Mucosa of rectum (tissue), 2 donors: ENCODE measurements around the gene CATSPER2.
"Not testable (repeated sequence)": the region's sequence is repeated elsewhere in the genome, so short reads cannot be mapped to it uniquely, and the experiment has no call there.

Experiments
- H3K27ac ChIP-seq, 2 donors: one replicate each; pipeline ENCODE4 v1.7.0; 2013; ENCODE audit warnings: inconsistent platforms in 2 of 2, low read depth in 2 of 2, low read length in 2 of 2
- H3K27me3 ChIP-seq, 2 donors: one replicate each; pipeline ENCODE4 v1.7.0; 2013; ENCODE audit warnings: low read length in 2 of 2; ENCODE audit not compliant: control insufficient read depth in 2 of 2, insufficient read depth in 2 of 2
- H3K36me3 ChIP-seq, 2 donors: one replicate each; pipeline ENCODE4 v1.7.0; 2013; ENCODE audit warnings: low read length in 2 of 2; ENCODE audit not compliant: control insufficient read depth in 2 of 2, insufficient read depth in 2 of 2
- H3K4me1 ChIP-seq, 2 donors: one replicate each; pipeline ENCODE4 v1.7.0; 2013; ENCODE audit warnings: low read length in 2 of 2, mild to moderate bottlenecking in 1 of 2; ENCODE audit not compliant: control insufficient read depth in 2 of 2, insufficient read depth in 2 of 2
- H3K4me3 ChIP-seq, 2 donors: one replicate each; pipeline ENCODE4 v1.7.0; 2013; ENCODE audit warnings: low read length in 2 of 2
- H3K9ac ChIP-seq, 2 donors: one replicate each; pipeline ENCODE4 v1.7.0; 2013; ENCODE audit warnings: low read length in 2 of 2, low read depth in 1 of 2, mild to moderate bottlenecking in 1 of 2
- H3K9me3 ChIP-seq, 2 donors: one replicate each; pipeline ENCODE4 v1.7.0; 2013; ENCODE audit warnings: low read length in 2 of 2; ENCODE audit not compliant: control insufficient read depth in 2 of 2
- donor health status: healthy.
- donor health status: Normal muscosa, but diverticular disease.

The CATSPER2 gene

DNA sequence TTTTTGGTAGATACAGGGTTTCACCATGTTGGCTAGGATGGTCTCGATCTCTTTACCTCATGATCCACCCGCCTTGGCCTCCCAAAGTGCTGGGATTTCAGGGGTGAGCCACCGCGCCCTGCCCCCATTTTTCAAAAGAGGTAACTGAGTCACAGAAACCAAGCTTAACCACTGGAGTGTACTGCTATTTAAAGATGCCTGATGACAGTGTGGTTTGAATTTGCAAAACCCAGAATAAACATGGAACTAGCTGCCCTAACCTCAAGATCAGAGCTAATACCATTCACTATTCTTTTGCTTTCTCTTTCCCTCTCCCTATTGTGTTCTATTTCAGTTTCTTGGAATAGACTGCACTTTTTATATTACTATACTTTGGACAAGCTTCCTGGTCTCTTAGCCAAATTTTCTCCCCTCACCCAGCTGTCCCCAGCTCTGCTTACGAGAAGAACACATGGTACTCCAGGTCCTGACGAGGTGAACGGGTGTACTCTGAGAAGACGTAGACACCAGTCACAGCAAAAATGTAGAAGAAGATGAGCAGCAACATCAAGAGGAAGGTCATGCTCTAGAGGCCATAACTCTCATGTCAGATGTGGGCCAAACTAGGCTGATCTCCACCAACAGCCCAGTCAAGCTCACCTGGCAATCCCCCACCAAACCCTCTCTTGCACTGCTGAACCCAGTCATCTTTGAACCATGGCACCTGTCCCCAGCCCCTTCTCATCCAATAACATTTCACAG lies 10.0 kb downstream of the CATSPER2 start:
- not testable (repeated sequence) for H3K27ac ChIP-seq, H3K4me1 ChIP-seq, H3K9ac ChIP-seq, H3K36me3 ChIP-seq, H3K9me3 ChIP-seq, H3K27me3 ChIP-seq, H3K4me3 ChIP-seq

GRCh38 chr15:43626937-43627336 lies 21.7 kb downstream of the CATSPER2 start:
- not testable (repeated sequence) for H3K4me1 ChIP-seq, H3K4me3 ChIP-seq, H3K36me3 ChIP-seq, H3K9ac ChIP-seq, H3K27ac ChIP-seq, H3K27me3 ChIP-seq, H3K9me3 ChIP-seq

DNA sequence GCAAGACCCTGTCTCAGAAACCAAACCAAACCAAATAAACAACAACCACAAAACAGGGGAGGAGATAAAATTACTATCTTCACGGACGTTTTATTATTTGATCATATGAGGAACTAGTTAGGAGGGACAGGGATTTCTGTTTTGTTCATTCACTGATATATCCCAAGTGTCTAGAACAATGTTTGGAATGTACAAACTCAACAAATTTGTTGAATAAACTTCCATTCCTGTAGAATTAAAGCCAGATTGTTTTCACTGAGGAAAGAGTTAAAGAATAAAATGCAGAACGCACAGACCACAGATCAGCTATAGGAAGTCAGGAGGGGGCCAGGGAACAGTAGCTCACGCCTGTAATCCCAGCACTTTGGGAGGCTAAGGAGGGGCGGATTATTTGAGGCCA lies 23.5 kb downstream of the CATSPER2 start:
- Histone ChIP-seq H3K9me3 (no peaks in the 10 kb centered on the region), H3K36me3 (no peaks in the 10 kb centered on the region), H3K27me3 (peaks cover 0 to 2% of the 10 kb centered on the region in 2 donors)

GRCh38 chr15:43622068-43622799 lies 26.4 kb downstream of the CATSPER2 start:
- H3K9me3 ChIP-seq, H3K4me3 ChIP-seq, H3K36me3 ChIP-seq, H3K27me3 ChIP-seq, H3K27ac ChIP-seq, H3K4me1 ChIP-seq, H3K9ac ChIP-seq: not testable (repeated sequence)

More for the DNA sequence above, 23.5 kb downstream of the CATSPER2 start:
- Histone ChIP-seq H3K4me1 (no peaks in the 10 kb centered on the region), H3K4me3 (no peak overlapping the region), H3K9ac (no peak overlapping the region), H3K27ac (no peak overlapping the region)

- not testable (repeated sequence) for H3K4me1 ChIP-seq, H3K9me3 ChIP-seq, H3K27me3 ChIP-seq, H3K4me3 ChIP-seq, H3K9ac ChIP-seq, H3K27ac ChIP-seq, H3K36me3 ChIP-seq
These were observed 29.9 kb downstream of the CATSPER2 start, which contains the start of gene STRC for GRCh38 chr15:43618700-43619099. Gene STRC (minus strand): TSS chr15:43618800. CDS start chr15:43618722, 78 bp downstream.

DNA sequence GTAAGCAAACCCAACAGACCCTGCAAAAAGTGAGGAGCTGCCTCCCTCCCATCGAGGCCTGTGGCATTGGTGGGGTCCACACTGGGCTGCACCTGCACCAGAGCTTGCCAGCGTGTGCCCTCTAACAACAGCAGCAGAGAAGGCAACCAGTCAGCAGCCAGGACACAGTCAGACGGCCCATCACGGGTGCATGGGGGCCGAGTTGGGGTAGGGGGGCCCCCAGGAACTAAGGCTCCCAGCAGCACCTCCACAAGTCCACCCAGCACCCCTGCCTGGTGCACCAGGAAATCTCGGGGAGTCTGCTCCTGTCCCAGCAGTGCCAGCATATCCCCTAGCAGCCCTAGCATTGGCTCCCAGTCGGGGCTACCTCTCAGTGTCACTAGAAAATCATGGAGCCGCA lies 30.9 kb downstream of the CATSPER2 start:
- H3K4me3 ChIP-seq, H3K27me3 ChIP-seq, H3K4me1 ChIP-seq, H3K36me3 ChIP-seq, H3K27ac ChIP-seq, H3K9me3 ChIP-seq, H3K9ac ChIP-seq: not testable (repeated sequence)

DNA sequence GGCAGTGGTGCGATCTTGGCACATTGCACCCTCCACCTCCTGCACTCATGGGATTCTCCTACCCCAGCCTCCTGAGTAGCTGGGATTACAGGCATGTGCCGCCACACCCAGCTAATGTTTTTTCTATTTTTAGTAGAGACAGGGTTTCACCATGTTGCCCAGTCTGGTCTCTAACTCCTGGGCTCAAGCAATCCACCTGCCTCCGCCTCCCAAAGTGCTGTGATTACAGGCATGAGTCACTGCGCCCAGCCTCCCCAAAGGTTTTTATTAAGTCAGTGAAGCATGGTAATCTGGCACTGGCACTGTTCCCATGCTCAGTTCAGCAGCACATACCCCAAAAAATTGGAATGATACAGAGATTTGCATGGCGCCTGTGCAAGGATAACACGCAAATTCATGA lies 46.4 kb downstream of the CATSPER2 start:
- H3K4me1 ChIP-seq, H3K36me3 ChIP-seq, H3K27me3 ChIP-seq, H3K9ac ChIP-seq, H3K9me3 ChIP-seq, H3K4me3 ChIP-seq, H3K27ac ChIP-seq: not testable (repeated sequence)

GRCh38 chr15:43600200-43600599 lies 48.4 kb downstream of the CATSPER2 start:
- H3K9ac ChIP-seq, H3K4me3 ChIP-seq, H3K4me1 ChIP-seq, H3K9me3 ChIP-seq, H3K27me3 ChIP-seq, H3K36me3 ChIP-seq, H3K27ac ChIP-seq: not testable (repeated sequence)

DNA sequence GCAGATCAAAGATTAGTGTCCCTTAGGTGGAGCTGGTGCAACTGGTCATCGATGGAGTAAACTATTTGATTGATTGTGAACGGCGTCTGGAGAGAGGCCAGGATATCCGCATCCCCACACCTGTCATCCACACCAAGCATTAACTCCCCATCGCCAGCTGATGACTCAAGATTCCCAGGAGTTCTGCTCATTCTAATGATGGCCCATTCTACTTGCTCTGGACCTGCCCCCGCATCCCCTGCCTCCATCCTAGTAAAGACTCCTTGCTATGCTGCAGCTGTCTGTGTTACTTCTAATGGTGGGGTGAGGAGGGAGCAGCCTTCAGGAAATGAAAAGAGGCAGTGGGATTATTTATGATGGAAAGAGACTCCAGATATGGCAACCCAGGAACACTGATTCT lies 49.5 kb downstream of the CATSPER2 start:
- not testable (repeated sequence) for H3K27ac ChIP-seq, H3K27me3 ChIP-seq, H3K36me3 ChIP-seq, H3K9ac ChIP-seq, H3K4me3 ChIP-seq, H3K9me3 ChIP-seq, H3K4me1 ChIP-seq

GRCh38 chr15:43593328-43594190 lies 55.1 kb downstream of the CATSPER2 start, which contains the start of gene CKMT1B:
Gene CKMT1B (plus strand): TSS chr15:43594027. CDS start chr15:43594219, 192 bp downstream.
- H3K27me3 ChIP-seq, H3K9ac ChIP-seq, H3K27ac ChIP-seq, H3K36me3 ChIP-seq, H3K4me3 ChIP-seq, H3K9me3 ChIP-seq, H3K4me1 ChIP-seq: not testable (repeated sequence)
